HepG2 (cell line): ENCODE results near the gene HIRA. TPM values are rescaled to one million over a fixed set of nuclear protein-coding genes. Genes with fewer than 3 reads are reported as not detected.

ENCODE experiments used
- ATAC-seq: fragments of 200-7000 bp; cut with Tn5 transposase; 3 replicates; pipeline ENCODE4 v1.9.1; 2020; ENCODE audit warnings: mild to moderate bottlenecking, moderate library complexity
- BruUV-seq: library from RNA; stranded (reverse); fragments of 400-500 nt; replicated peaks from 2 replicates; lab custom pipeline; 2021; lab: Mats Ljungman, UMichigan
- CTCF ChIA-PET: fragments of 300-600 bp; formaldehyde crosslinking; extraction: SDS; loops from one replicate; lab custom pipeline; 2021; ENCODE audit warnings: low total read pairs, inconsistent platforms, low intra/inter-chr PET ratio; lab: Yijun Ruan, JAX
- POLR2A ChIA-PET: fragments of 350-600 bp; sonication (Branson Sonifier 250); formaldehyde crosslinking; loops from one replicate; lab custom pipeline; 2020; ENCODE audit warnings: antibody characterized with exemption, inconsistent platforms; lab: Yijun Ruan, JAX
- DNase-seq: peaks from one replicate; pipeline ENCODE4 v3.0.0-alpha.2; 2015; ENCODE audit warnings: low spot score
- FAIRE-seq: peaks from 3 replicates; lab custom pipeline; 2011; peaks lifted over from hg19 to GRCh38; lab: Jason Lieb, UNC
- H2AFZ ChIP-seq: one replicate; pipeline ENCODE4 v1.6.1; 2011; ENCODE audit warnings: low read length, inconsistent platforms
- H3K27ac ChIP-seq: fragments of 300-600 bp; 3 replicates; pipeline ENCODE4 v1.8.0; 2011; ENCODE audit warnings: mixed run types, mild to moderate bottlenecking, mixed read lengths, low read length, inconsistent platforms; ENCODE audit not compliant: insufficient read depth; ENCODE audit errors: extremely low read length
- H3K27me3 ChIP-seq, 2 experiments: fragments of 200-600 bp in 1 of 2; 2 replicates in 1 of 2; 3 replicates in 1 of 2; pipeline versions ENCODE4 v1.6.0 to v1.8.0; 2011; ENCODE audit warnings: low read length in 2 of 2, mild to moderate bottlenecking in 2 of 2, moderate library complexity in 2 of 2, inconsistent platforms in 1 of 2; ENCODE audit not compliant: insufficient read depth in 2 of 2, control insufficient read depth in 1 of 2
- H3K36me3 ChIP-seq, 2 experiments: fragments of 200-600 bp in 1 of 2; replicated peaks in 1 of 2; 2 replicates in 1 of 2; 3 replicates in 1 of 2; pipeline versions ENCODE4 v1.5.1 to v1.8.0; 2011; ENCODE audit warnings: low read length in 2 of 2, inconsistent platforms in 1 of 2; ENCODE audit not compliant: insufficient read depth in 2 of 2, control insufficient read depth in 1 of 2
- H3K4me1 ChIP-seq: 2 replicates; pipeline ENCODE4 v1.5.1; 2012; ENCODE audit warnings: low read length, inconsistent platforms; ENCODE audit not compliant: insufficient read depth
- H3K4me2 ChIP-seq: 2 replicates; pipeline ENCODE4 v1.6.0; 2011; ENCODE audit warnings: low read depth, low read length, inconsistent platforms
- H3K4me3 ChIP-seq, 3 experiments: fragments of 200-600 bp in 1 of 3; sonication (generic), shearing (Covaris generic) in 1 of 3; replicated peaks in 1 of 3; 2 replicates each; pipeline ENCODE4 v1.5.1; 2011 to 2016; ENCODE audit warnings: low read length in 3 of 3, inconsistent platforms in 2 of 3, low read depth in 2 of 3, mild to moderate bottlenecking in 2 of 3, control low read depth in 1 of 3, mixed read lengths in 1 of 3; ENCODE audit not compliant: insufficient read depth in 1 of 3
- H3K79me2 ChIP-seq: one replicate; pipeline ENCODE4 v1.6.1; 2011; ENCODE audit warnings: low read length, inconsistent platforms; ENCODE audit not compliant: insufficient read depth
- H3K9ac ChIP-seq: 2 replicates; pipeline ENCODE4 v1.6.0; 2011; ENCODE audit warnings: mild to moderate bottlenecking, low read depth, low read length, inconsistent platforms; ENCODE audit not compliant: insufficient read depth
- H3K9me3 ChIP-seq: 2 replicates; pipeline ENCODE4 v1.5.1; 2012; ENCODE audit warnings: mild to moderate bottlenecking, low read length
- H4K20me1 ChIP-seq: 2 replicates; pipeline ENCODE4 v1.6.0; 2011; ENCODE audit warnings: inconsistent platforms, mild to moderate bottlenecking, low read length, moderate library complexity; ENCODE audit not compliant: insufficient read depth
- CTCF ChIP-seq: sonication (generic); formaldehyde crosslinking; IDR thresholded peaks from 2 replicates; pipeline ENCODE4 v1.5.0; 2020; ENCODE audit warnings: mild to moderate bottlenecking, missing genetic modification reagents, moderate library complexity
- ELF3 ChIP-seq: IDR thresholded peaks from 2 replicates; pipeline ENCODE4 v1.6.1; 2016; ENCODE audit warnings: missing genetic modification reagents, missing compliant biosample characterization
- HMG20A ChIP-seq: IDR thresholded peaks from 2 replicates; pipeline ENCODE4 v1.6.1; 2016; ENCODE audit warnings: borderline replicate concordance
- ISX ChIP-seq: sonication (generic); formaldehyde crosslinking; conservative IDR thresholded peaks from 2 replicates; pipeline ENCODE4 v1.5.0; 2020; ENCODE audit warnings: missing genetic modification reagents
- JARID2 ChIP-seq: sonication (generic); formaldehyde crosslinking; IDR thresholded peaks from 2 replicates; pipeline ENCODE4 v1.8.1; 2023; ENCODE audit warnings: missing genetic modification reagents, inconsistent platforms; ENCODE audit not compliant: insufficient replicate concordance
- KLF13 ChIP-seq: sonication (generic); formaldehyde crosslinking; IDR thresholded peaks from 2 replicates; pipeline ENCODE4 v1.4.0; 2020; ENCODE audit warnings: mild to moderate bottlenecking, missing genetic modification reagents
- NR2C2 ChIP-seq: sonication (generic); formaldehyde crosslinking; IDR thresholded peaks from 2 replicates; pipeline ENCODE4 v1.4.0; 2020; ENCODE audit warnings: missing genetic modification reagents, mild to moderate bottlenecking, moderate library complexity, borderline replicate concordance
- PCBP1 ChIP-seq: fragments of 200-400 bp; formaldehyde crosslinking; IDR thresholded peaks from 2 replicates; pipeline ENCODE4 v1.6.1; 2017; ENCODE audit warnings: mild to moderate bottlenecking, low read depth, low read length, borderline replicate concordance
- SOX6 ChIP-seq, 2 experiments: fragments of 450-650 bp in 1 of 2; sonication (generic) in 1 of 2; formaldehyde crosslinking in 1 of 2; IDR thresholded peaks; 2 replicates each; pipeline versions ENCODE4 v1.4.0 to v1.6.1; 2017 to 2020; ENCODE audit warnings: antibody characterized with exemption in 1 of 2, mild to moderate bottlenecking in 1 of 2, missing genetic modification reagents in 1 of 2
- SUZ12 ChIP-seq: fragments of 150-350 bp; IDR thresholded peaks from 2 replicates; pipeline ENCODE4 v1.6.1; 2014; ENCODE audit warnings: low read depth, low read length
- ZNF670 ChIP-seq: sonication (generic); formaldehyde crosslinking; IDR thresholded peaks from 2 replicates; pipeline ENCODE4 v1.8.0; 2022; ENCODE audit warnings: mild to moderate bottlenecking, missing genetic modification reagents, borderline replicate concordance
- ZNF7 ChIP-seq: IDR thresholded peaks from 2 replicates; pipeline ENCODE4 v1.6.1; 2016; ENCODE audit warnings: missing biosample characterization, missing genetic modification reagents
- WGBS: methylation state at CpG from one replicate; pipeline ENCODE4 v1.1.6; 2017; ENCODE audit warnings: low lambda C conversion rate; 5-methylcytosine and 5-hydroxymethylcytosine counted together
- in situ Hi-C: cut with HindIII; loops from 2 replicates; pipeline ENCODE4 v1.10.0; 2017; ENCODE audit warnings: low pct_unique_long_range_greater_than_20kb; ENCODE audit not compliant: extremely low pct_ligation_motif_present
- intact Hi-C: fragments of 100-400 bp; cut with micrococcal nuclease; formaldehyde crosslinking; loops from one replicate; pipeline ENCODE4 v1.10.0; 2022; ENCODE audit not compliant: unreplicated experiment
- polyA plus RNA-seq, 8 experiments: library from polyadenylated mRNA; depleted of rRNA in 3 of 8; stranded (reverse) in 7 of 8; unstranded in 1 of 8; fragments of >200 nt; fragmentation: Illumina TruSeq in 4 of 8; extraction: Trizol in 4 of 8; gene quantifications; 2 replicates each; pipeline versions ENCODE4 v1.2.1 to v1.2.3, GENCODE V29; 2011 to 2016; ENCODE audit warnings: low read depth in 4 of 8, missing spikeins in 1 of 8, mixed read lengths in 1 of 8; ENCODE audit not compliant: insufficient read depth in 1 of 8
- total RNA-seq, 5 experiments: library from RNA; depleted of rRNA; stranded (reverse); fragments of >200 nt; fragmentation: Illumina TruSeq; extraction: Trizol; gene quantifications; 2 replicates each; pipeline ENCODE4 v1.2.3, GENCODE V29; 2016; ENCODE audit warnings: low read depth in 1 of 5
- TF ChIP-seq, protein P1 (sequence below): sonication (generic); formaldehyde crosslinking; IDR thresholded peaks from 2 replicates; pipeline ENCODE4 v1.8.1; 2023; ENCODE audit warnings: mild to moderate bottlenecking, inconsistent platforms, moderate library complexity, missing genetic modification reagents, borderline replicate concordance
- TF ChIP-seq, protein P2 (sequence below): sonication (generic); formaldehyde crosslinking; IDR thresholded peaks from 2 replicates; pipeline ENCODE4 v1.4.0; 2020; ENCODE audit warnings: missing genetic modification reagents

HIRA gene
- total and polyA plus RNA-seq, 2 of the 13 experiments (the other 11 are each of a cell fraction or from before 2014, with no cell fraction given), result 21.5 to 29.2 TPM

- FAIRE-seq, result no peak
- Histone ChIP-seq H3K36me3 (no peaks in the 10 kb centered on the region), H4K20me1 (no peaks in the 10 kb centered on the region), H3K79me2 (no peaks in the 10 kb centered on the region), H3K9me3 (peaks cover 24% of the 10 kb centered on the region), H3K27me3 (no peaks in the 10 kb centered on the region), H2AFZ (no peak overlapping the region), H3K27ac (no peak overlapping the region), H3K4me3 (no peak overlapping the region), H3K4me2 (no peak overlapping the region), H3K9ac (no peak overlapping the region), H3K4me1 (no peaks in the 10 kb centered on the region)
- no peak for TF ChIP-seq NR2C2
- TF ChIP-seq ZNF7 (CRISPR knock-in tag), result peak; percentile 63; the same call in 1 of the 2 replicates
- no peak for TF ChIP-seq SUZ12
- no peak for TF ChIP-seq CTCF (CRISPR knock-in tag)
- no peak for ATAC-seq
- intact Hi-C loops, result no loop called here
- BruUV-seq, result no TSS peak
- ChIA-PET CTCF (no interaction called here), POLR2A (no interaction called here)
- in situ Hi-C loops, result no loop called here
- no peak for DNase-seq
Observed at GRCh38 chr22:19317865-19318264, 113.7 kb downstream of the HIRA start.

GRCh38 chr22:19307872-19308271, 123.7 kb downstream of the HIRA start:
- Histone ChIP-seq H4K20me1 (no peaks in the 10 kb centered on the region), H3K4me3 (no peak overlapping the region), H3K79me2 (no peaks in the 10 kb centered on the region), H3K9me3 (no peaks in the 10 kb centered on the region), H3K27ac (no peak overlapping the region), H3K36me3 (no peaks in the 10 kb centered on the region), H3K4me2 (no peak overlapping the region), H2AFZ (no peak overlapping the region), H3K4me1 (no peaks in the 10 kb centered on the region), H3K9ac (no peak overlapping the region), H3K27me3 (no peaks in the 10 kb centered on the region; a peak in 1 of 5 replicates)
- intact Hi-C loops, result loop anchor here (10.0 kb wide), 1 partner anchor 167 kb away; the partner anchor contains the start of genes CDC45 and UFD1
- no peak for FAIRE-seq
- no peak for ATAC-seq
- CTCF ChIA-PET, result no interaction called here
- POLR2A ChIA-PET, result no interaction called here
- no TSS peak for BruUV-seq
- WGBS, result 24% methylated on average over 2 of the region's 2 CpGs
- DNase-seq, result no peak
- in situ Hi-C loops, result no loop called here
- no peak for TF ChIP-seq ELF3 (CRISPR knock-in tag)
- TF ChIP-seq SOX6 (IDR thresholded peaks at IDR 0.05), result no peak
- no peak for TF ChIP-seq SOX6 (CRISPR knock-in tag; IDR thresholded peaks at IDR 0.05)
- TF ChIP-seq PCBP1, result no peak
- TF ChIP-seq, protein P1, sequence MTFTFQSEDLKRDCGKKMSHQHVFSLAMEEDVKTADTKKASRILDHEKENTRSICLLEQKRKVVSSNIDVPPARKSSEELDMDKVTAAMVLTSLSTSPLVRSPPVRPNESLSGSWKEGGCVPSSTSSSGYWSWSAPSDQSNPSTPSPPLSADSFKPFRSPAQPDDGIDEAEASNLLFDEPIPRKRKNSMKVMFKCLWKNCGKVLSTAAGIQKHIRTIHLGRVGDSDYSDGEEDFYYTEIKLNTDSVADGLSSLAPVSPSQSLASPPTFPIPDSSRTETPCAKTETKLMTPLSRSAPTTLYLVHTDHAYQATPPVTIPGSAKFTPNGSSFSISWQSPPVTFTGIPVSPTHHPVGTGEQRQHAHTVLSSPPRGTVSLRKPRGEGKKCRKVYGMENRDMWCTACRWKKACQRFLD, result no peak
- TF ChIP-seq KLF13 (CRISPR knock-in tag), result no peak
- TF ChIP-seq JARID2 (CRISPR knock-in tag), result no peak
- no peak for TF ChIP-seq ZNF670 (CRISPR knock-in tag)
- TF ChIP-seq, protein P2, sequence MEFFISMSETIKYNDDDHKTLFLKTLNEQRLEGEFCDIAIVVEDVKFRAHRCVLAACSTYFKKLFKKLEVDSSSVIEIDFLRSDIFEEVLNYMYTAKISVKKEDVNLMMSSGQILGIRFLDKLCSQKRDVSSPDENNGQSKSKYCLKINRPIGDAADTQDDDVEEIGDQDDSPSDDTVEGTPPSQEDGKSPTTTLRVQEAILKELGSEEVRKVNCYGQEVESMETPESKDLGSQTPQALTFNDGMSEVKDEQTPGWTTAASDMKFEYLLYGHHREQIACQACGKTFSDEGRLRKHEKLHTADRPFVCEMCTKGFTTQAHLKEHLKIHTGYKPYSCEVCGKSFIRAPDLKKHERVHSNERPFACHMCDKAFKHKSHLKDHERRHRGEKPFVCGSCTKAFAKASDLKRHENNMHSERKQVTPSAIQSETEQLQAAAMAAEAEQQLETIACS (CRISPR knock-in tag), result no peak
- no peak for TF ChIP-seq ISX (CRISPR knock-in tag)
- no peak for TF ChIP-seq HMG20A (CRISPR knock-in tag)
